H1 (cell line): Measurements from ENCODE around the gene STIM2. TPM values are rescaled to one million over a fixed set of nuclear protein-coding genes. Genes with fewer than 3 reads are reported as not detected.

Source experiments
- CTCF ChIA-PET: fragments of 300-600 bp; sonication (Branson Sonifier 250); formaldehyde crosslinking; loops from one replicate; lab custom pipeline; 2021; ENCODE audit not compliant: partially characterized antibody; lab: Charles Lee
- POLR2A ChIA-PET: fragments of 300-600 bp; sonication (Branson Sonifier 250); formaldehyde crosslinking; loops from one replicate; lab custom pipeline; 2021; ENCODE audit warnings: inconsistent platforms; ENCODE audit not compliant: partially characterized antibody; lab: Charles Lee
- DNase-seq, 2 experiments: peaks; one replicate each; pipeline versions ENCODE4 v3.0.0 to v3.0.0-alpha.2; 2010 to 2022; ENCODE audit warnings: low spot score in 2 of 2, low read depth in 1 of 2, mixed read lengths in 1 of 2
- FAIRE-seq: peaks from 2 replicates; lab custom pipeline; 2011; peaks lifted over from hg19 to GRCh38; lab: Jason Lieb, UNC
- H2AFZ ChIP-seq: 2 replicates; pipeline ENCODE4 v1.8.1; 2012; ENCODE audit warnings: low read length, inconsistent platforms
- H2AK5ac ChIP-seq: 2 replicates; pipeline ENCODE4 v1.6.1; 2013; ENCODE audit warnings: low read depth, low read length
- H2BK120ac ChIP-seq: replicated peaks from 2 replicates; pipeline ENCODE3; 2013; ENCODE audit warnings: low read depth, low read length, inconsistent platforms
- H2BK12ac ChIP-seq: 2 replicates; pipeline ENCODE4 v1.6.1; 2013; ENCODE audit warnings: low read depth, low read length
- H2BK15ac ChIP-seq: 2 replicates; pipeline ENCODE4 v1.6.1; 2013; ENCODE audit warnings: low read length
- H2BK20ac ChIP-seq: 2 replicates; pipeline ENCODE4 v1.6.1; 2013; ENCODE audit warnings: low read length
- H2BK5ac ChIP-seq: 2 replicates; pipeline ENCODE4 v1.6.1; 2013; ENCODE audit warnings: low read depth, low read length
- H3K14ac ChIP-seq: 2 replicates; pipeline ENCODE4 v1.6.1; 2013; ENCODE audit warnings: inconsistent platforms; ENCODE audit not compliant: insufficient read length
- H3K18ac ChIP-seq: 2 replicates; pipeline ENCODE4 v1.6.1; 2013; ENCODE audit warnings: low read length; ENCODE audit errors: extremely low read depth
- H3K23ac ChIP-seq: 2 replicates; pipeline ENCODE4 v1.6.1; 2013; ENCODE audit warnings: inconsistent platforms; ENCODE audit not compliant: insufficient read length
- H3K23me2 ChIP-seq: 2 replicates; pipeline ENCODE4 v1.6.1; 2013; ENCODE audit warnings: low read depth, low read length
- H3K27ac ChIP-seq: 2 replicates; pipeline ENCODE4 v1.6.1; 2011; ENCODE audit warnings: low read depth, low read length, inconsistent platforms
- H3K27me3 ChIP-seq, 4 experiments: replicated peaks in 1 of 4; 1 replicate in 1 of 4; 2 replicates in 3 of 4; pipeline versions ENCODE4 v1.6.1 to v1.8.1; 2011 to 2013; ENCODE audit warnings: low read length in 3 of 4, mild to moderate bottlenecking in 3 of 4, inconsistent platforms in 2 of 4, mixed read lengths in 2 of 4, moderate library complexity in 1 of 4; ENCODE audit not compliant: control insufficient read depth in 3 of 4, insufficient read depth in 3 of 4; ENCODE audit errors: extremely low read depth in 1 of 4
- H3K36me3 ChIP-seq, 4 experiments: 2 replicates each; pipeline versions ENCODE4 v1.6.1 to v1.8.1; 2011 to 2013; ENCODE audit warnings: mild to moderate bottlenecking in 4 of 4, low read length in 3 of 4, moderate library complexity in 2 of 4, control low read depth in 1 of 4, inconsistent platforms in 1 of 4; ENCODE audit not compliant: insufficient read depth in 4 of 4, control insufficient read depth in 2 of 4
- H3K4ac ChIP-seq: replicated peaks from 2 replicates; pipeline ENCODE3; 2013; ENCODE audit warnings: low read length, low read depth, mixed read lengths, inconsistent platforms; ENCODE audit not compliant: insufficient read length
- H3K4me1 ChIP-seq, 4 experiments: replicated peaks in 1 of 4; 1 replicate in 1 of 4; 2 replicates in 3 of 4; pipeline versions ENCODE4 v1.6.1 to v1.8.1; 2011 to 2013; ENCODE audit warnings: low read length in 3 of 4, inconsistent platforms in 2 of 4, mixed read lengths in 1 of 4; ENCODE audit not compliant: insufficient read depth in 4 of 4, control insufficient read depth in 3 of 4
- H3K4me2 ChIP-seq, 2 experiments: 2 replicates each; pipeline versions ENCODE4 v1.6.1 to v1.8.1; 2011 to 2013; ENCODE audit warnings: low read depth in 2 of 2, low read length in 2 of 2, control low read depth in 1 of 2, inconsistent platforms in 1 of 2, mild to moderate bottlenecking in 1 of 2; ENCODE audit not compliant: insufficient read depth in 1 of 2
- H3K4me3 ChIP-seq, 4 experiments: fragments of 200-600, 300-600 bp in 1 of 4; sonication (generic), shearing (Covaris generic), sonication (Bioruptor Twin) in 1 of 4; 2 replicates each; pipeline versions ENCODE4 v1.5.1 to v1.8.1; 2011 to 2016; ENCODE audit warnings: low read length in 4 of 4, low read depth in 3 of 4, control low read depth in 2 of 4, inconsistent platforms in 2 of 4, mild to moderate bottlenecking in 2 of 4, mixed read lengths in 1 of 4, moderate library complexity in 1 of 4; ENCODE audit not compliant: insufficient read depth in 2 of 4; ENCODE audit errors: extremely low read depth in 1 of 4
- H3K56ac ChIP-seq: replicated peaks from 2 replicates; pipeline ENCODE3; 2013; ENCODE audit warnings: low read depth, mild to moderate bottlenecking, mixed read lengths, low read length, inconsistent platforms; ENCODE audit not compliant: insufficient read length
- H3K79me1 ChIP-seq: 2 replicates; pipeline ENCODE4 v1.6.1; 2013; ENCODE audit warnings: low read depth, low read length, control low read depth
- H3K79me2 ChIP-seq, 2 experiments: 2 replicates each; pipeline versions ENCODE4 v1.6.1 to v1.8.1; 2012 to 2013; ENCODE audit warnings: low read length in 2 of 2, mild to moderate bottlenecking in 2 of 2, inconsistent platforms in 1 of 2; ENCODE audit not compliant: insufficient read depth in 2 of 2, control insufficient read depth in 1 of 2
- H3K9ac ChIP-seq, 4 experiments: replicated peaks in 1 of 4; 1 replicate in 1 of 4; 2 replicates in 3 of 4; pipeline versions ENCODE4 v1.6.1 to v1.8.1; 2011 to 2013; ENCODE audit warnings: low read depth in 3 of 4, low read length in 3 of 4, control low read depth in 2 of 4, mild to moderate bottlenecking in 2 of 4, moderate library complexity in 2 of 4, inconsistent platforms in 1 of 4; ENCODE audit errors: extremely low read depth in 1 of 4
- H3K9me3 ChIP-seq, 2 experiments: 2 replicates each; pipeline versions ENCODE4 v1.6.1 to v1.8.1; 2012 to 2013; ENCODE audit warnings: mild to moderate bottlenecking in 2 of 2, moderate library complexity in 2 of 2, control low read depth in 1 of 2, inconsistent platforms in 1 of 2, low read depth in 1 of 2, low read length in 1 of 2, mixed read lengths in 1 of 2; ENCODE audit not compliant: insufficient read depth in 2 of 2
- H4K20me1 ChIP-seq, 2 experiments: replicated peaks in 1 of 2; 2 replicates each; pipeline versions ENCODE3 to v1.8.1; 2011 to 2013; ENCODE audit warnings: inconsistent platforms in 2 of 2, low read length in 2 of 2, mild to moderate bottlenecking in 1 of 2; ENCODE audit not compliant: insufficient read depth in 2 of 2, control insufficient read depth in 1 of 2
- H4K5ac ChIP-seq: 2 replicates; pipeline ENCODE4 v1.6.1; 2013; ENCODE audit warnings: low read length, low read depth, mixed read lengths, inconsistent platforms; ENCODE audit not compliant: insufficient read length
- H4K8ac ChIP-seq: 2 replicates; pipeline ENCODE4 v1.8.0; 2013; ENCODE audit warnings: mild to moderate bottlenecking, moderate library complexity, low read length, inconsistent platforms; ENCODE audit not compliant: insufficient read depth; ENCODE audit errors: extremely low read depth
- H4K91ac ChIP-seq: replicated peaks from 2 replicates; pipeline ENCODE3; 2013; ENCODE audit warnings: low read length, mixed read lengths, inconsistent platforms; ENCODE audit not compliant: insufficient read length
- SRF ChIP-seq: IDR thresholded peaks from 2 replicates; pipeline ENCODE4 v1.6.1; 2011; ENCODE audit warnings: mild to moderate bottlenecking, low read depth, low read length, moderate library complexity
- TEAD4 ChIP-seq: IDR thresholded peaks from 2 replicates; pipeline ENCODE4 v1.6.1; 2012; ENCODE audit warnings: low read depth, low read length, inconsistent platforms, mixed read lengths
- WGBS, 2 experiments: shearing (Covaris generic) in 1 of 2; methylation state at CpG; one replicate each; pipeline versions ENCODE4 v1.1.6 to v1.1.7; 2013 to 2015; ENCODE audit warnings: low lambda C conversion rate in 2 of 2, mixed read lengths in 2 of 2, inconsistent platforms in 1 of 2, low coverage in 1 of 2, missing lambda C conversion rate in 1 of 2; ENCODE audit not compliant: insufficient replicate concordance in 2 of 2, insufficient coverage in 1 of 2, insufficient read length in 1 of 2; ENCODE audit errors: extremely low coverage in 1 of 2, missing lambda C conversion rate in 1 of 2; 5-methylcytosine and 5-hydroxymethylcytosine counted together
- polyA plus RNA-seq, 7 experiments: library from polyadenylated mRNA; depleted of rRNA in 3 of 7; stranded (reverse) in 5 of 7; unstranded in 2 of 7; fragments of >200 nt in 5 of 7; fragments of 200-250 nt in 2 of 7; gene quantifications; 1 replicate in 5 of 7; 2 replicates in 1 of 7; 4 replicates in 1 of 7; pipeline versions ENCODE4 v1.2.1 to v1.2.3, GENCODE V29; 2011 to 2013; ENCODE audit warnings: missing spikeins in 2 of 7, mixed read lengths in 2 of 7
- total RNA-seq: library from RNA; stranded (reverse); fragmentation: NEBNext Ultra II Directional; extraction: Animal tissue kit (Norgen Biotek cat#: 25700); gene quantifications from 2 replicates; pipeline ENCODE4 v1.2.1, GENCODE V29; 2021

Gene STIM2
- total and polyA plus RNA-seq, 2 of the 8 experiments (the other 6 are each of a cell fraction or from before 2014, with no cell fraction given), result 22.9 to 23.0 TPM

DNA sequence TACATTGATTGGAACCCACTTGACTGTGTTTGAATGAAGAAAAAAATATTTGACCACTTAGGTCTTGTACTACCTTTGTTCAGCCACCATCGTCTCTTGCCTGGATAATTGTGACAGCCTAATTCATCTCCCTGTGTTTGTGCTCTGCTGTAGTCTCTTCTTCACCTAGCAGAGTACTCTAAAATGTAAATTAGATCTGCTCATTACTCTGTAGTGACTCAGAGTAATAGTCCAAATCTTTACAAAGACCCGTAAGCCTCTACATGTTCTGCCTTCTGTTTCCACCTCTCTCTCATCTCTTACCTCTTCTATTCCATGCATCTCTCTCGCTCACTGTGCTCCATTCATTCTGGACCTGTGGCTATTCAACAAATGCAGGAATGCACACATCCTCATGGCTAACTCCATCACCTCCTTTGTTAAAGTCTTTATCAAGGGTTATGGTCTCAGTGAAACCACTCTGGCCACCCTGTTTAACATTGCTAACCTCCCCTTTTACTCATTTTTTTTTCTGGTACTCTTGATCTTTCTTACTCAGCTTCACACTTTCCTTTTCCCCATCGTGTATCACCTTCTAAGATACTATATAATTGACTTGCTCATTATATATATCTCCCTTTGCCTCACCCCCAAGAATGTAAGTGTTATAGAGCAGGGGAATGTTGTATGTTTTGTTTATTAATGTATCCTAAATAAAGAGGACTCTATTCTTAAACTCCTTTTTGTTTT, 98.4 kb downstream of the STIM2 start:
- H4K8ac ChIP-seq, result no peak overlapping the region
- no peaks in the 10 kb centered on the region for H3K9me3 ChIP-seq
- no peaks in the 10 kb centered on the region for H3K79me2 ChIP-seq
- H2BK12ac ChIP-seq, result no peak overlapping the region
- H2BK15ac ChIP-seq, result no peak overlapping the region
- no peak overlapping the region for H2BK120ac ChIP-seq
- no peak overlapping the region for H3K18ac ChIP-seq
- H3K56ac ChIP-seq, result no peak overlapping the region
- H2BK5ac ChIP-seq, result no peak overlapping the region
- peaks cover 0 to 3% (median 0%) of the 10 kb centered on the region in 4 experiments; a peak in 1 of 7 replicates for H3K4me1 ChIP-seq
- H4K91ac ChIP-seq, result no peak overlapping the region
- H4K5ac ChIP-seq, result no peak overlapping the region
- CTCF ChIA-PET, result no interaction called here
- no peak overlapping the region for H3K4me2 ChIP-seq
- no peak overlapping the region for H3K4me3 ChIP-seq
- H2AFZ ChIP-seq, result no peak overlapping the region
- FAIRE-seq (no peak), DNase-seq (no peak)
- no peak overlapping the region for H3K23ac ChIP-seq
- H4K20me1 ChIP-seq, result peaks cover 1 to 2% of the 10 kb centered on the region in 2 experiments
- no peak overlapping the region for H3K4ac ChIP-seq
- no peaks in the 10 kb centered on the region; the same call in 1 of the 2 replicates for H3K23me2 ChIP-seq
- whole genome bisulfite sequencing, 2 experiments, result 92% methylated on average over 4 of the region's 4 CpGs; no CpG with 5 or more reads in 1 of the 2 experiments
- no peak overlapping the region for H3K9ac ChIP-seq
- no peak overlapping the region for H2AK5ac ChIP-seq
- POLR2A ChIA-PET, result interaction anchor here (0.5 kb wide), 1 partner anchor 72 kb away, joined by 3 read pairs; no protein-coding TSS in a partner anchor
- no peak overlapping the region for H3K27ac ChIP-seq
- no peak overlapping the region for H2BK20ac ChIP-seq
- no peak for TF ChIP-seq SRF
- TF ChIP-seq TEAD4, result peak; percentile 73
- H3K36me3 ChIP-seq, result no peaks in the 10 kb centered on the region
- H3K14ac ChIP-seq, result no peak overlapping the region
- peaks cover 0 to 1% (median 0%) of the 10 kb centered on the region in 4 experiments; a peak in 1 of 7 replicates for H3K27me3 ChIP-seq
- no peaks in the 10 kb centered on the region for H3K79me1 ChIP-seq
